WERI-Rb-1 (cell line): Measurements from ENCODE around the gene CNNM3.
"Not testable (repeated sequence)": the region's sequence is repeated elsewhere in the genome, so short reads cannot be mapped to it uniquely, and the experiment has no call there.

Source experiments
- DNase-seq: peaks from one replicate; pipeline ENCODE4 v3.0.0-alpha.2; 2020
- H3K27ac ChIP-seq: fragments of 250-450 bp; sonication (Bioruptor Pico); 2 replicates; pipeline ENCODE4 v1.5.1; 2020; ENCODE audit warnings: mild to moderate bottlenecking, moderate library complexity
- H3K27me3 ChIP-seq: fragments of 250-450 bp; sonication (Bioruptor Pico); 2 replicates; pipeline ENCODE4 v1.5.1; 2021; ENCODE audit warnings: mild to moderate bottlenecking, low read depth, moderate library complexity; ENCODE audit not compliant: insufficient read depth, severe bottlenecking
- H3K36me3 ChIP-seq: fragments of 250-450 bp; sonication (Bioruptor Pico); 2 replicates; pipeline ENCODE4 v1.5.1; 2020; ENCODE audit warnings: mild to moderate bottlenecking, moderate library complexity
- H3K4me3 ChIP-seq: 2 replicates; pipeline ENCODE4 v1.5.1; 2011; ENCODE audit warnings: low read depth, mild to moderate bottlenecking, control low read depth, low read length
- H3K9me3 ChIP-seq: fragments of 250-450 bp; sonication (Bioruptor Pico); 2 replicates; pipeline ENCODE4 v1.5.1; 2021; ENCODE audit warnings: mild to moderate bottlenecking, moderate library complexity; ENCODE audit not compliant: severe bottlenecking
- CTCF ChIP-seq: IDR thresholded peaks from 2 replicates; pipeline ENCODE4 v1.5.1; 2011; ENCODE audit warnings: low read depth, mild to moderate bottlenecking, control low read depth, inconsistent platforms, low read length

The CNNM3 gene

GRCh38 chr2:96861074-96861473 is 45.0 kb downstream of the CNNM3 start:
- peaks cover 61% of the 10 kb centered on the region for H3K36me3 ChIP-seq
- H3K4me3 ChIP-seq: no peak overlapping the region
- no peaks in the 10 kb centered on the region for H3K9me3 ChIP-seq
- no peaks in the 10 kb centered on the region for H3K27me3 ChIP-seq
- no peak for TF ChIP-seq CTCF
- peak overlapping the region; percentile 63; the same call in 1 of the 2 replicates for H3K27ac ChIP-seq
- DNase-seq: no peak

GRCh38 chr2:96863056-96863455 is 47.0 kb downstream of the CNNM3 start:
- H3K27ac ChIP-seq, H3K4me3 ChIP-seq, DNase-seq, H3K27me3 ChIP-seq, H3K9me3 ChIP-seq: not testable (repeated sequence)
- peaks cover 80% of the 10 kb centered on the region for H3K36me3 ChIP-seq

- no peak for DNase-seq
- no peak overlapping the region for H3K4me3 ChIP-seq
- H3K9me3 ChIP-seq: no peaks in the 10 kb centered on the region
- no peaks in the 10 kb centered on the region for H3K27me3 ChIP-seq
- peaks cover 84% of the 10 kb centered on the region for H3K36me3 ChIP-seq
- TF ChIP-seq CTCF: no peak
- no peak overlapping the region for H3K27ac ChIP-seq
Measured at GRCh38 chr2:96863575-96864342, 47.7 kb downstream of the CNNM3 start.

- no peak for TF ChIP-seq CTCF
- H3K27ac ChIP-seq: no peak overlapping the region
- no peaks in the 10 kb centered on the region for H3K27me3 ChIP-seq
- no peak for DNase-seq
- no peaks in the 10 kb centered on the region for H3K9me3 ChIP-seq
- no peak overlapping the region for H3K4me3 ChIP-seq
- peaks cover 87% of the 10 kb centered on the region for H3K36me3 ChIP-seq
Measured at GRCh38 chr2:96864343-96865091, 48.4 kb downstream of the CNNM3 start.

GRCh38 chr2:96865654-96866053 is 49.6 kb downstream of the CNNM3 start:
- no peak for DNase-seq
- Histone ChIP-seq H3K27ac (no peak overlapping the region), H3K36me3 (peaks cover 80% of the 10 kb centered on the region), H3K4me3 (no peak overlapping the region), H3K27me3 (no peaks in the 10 kb centered on the region), H3K9me3 (no peaks in the 10 kb centered on the region)
- no peak for TF ChIP-seq CTCF

- peaks cover 75% of the 10 kb centered on the region for H3K36me3 ChIP-seq
- no peak for DNase-seq
- no peak for TF ChIP-seq CTCF
- no peak overlapping the region for H3K4me3 ChIP-seq
- H3K27ac ChIP-seq: no peak overlapping the region
- no peaks in the 10 kb centered on the region for H3K9me3 ChIP-seq
- H3K27me3 ChIP-seq: no peaks in the 10 kb centered on the region
Measured at GRCh38 chr2:96866149-96866548, 50.1 kb downstream of the CNNM3 start.
